CD8-positive, alpha-beta memory T cell (primary cell): ENCODE results near the gene CDK9. TPM values are rescaled to one million over a fixed set of nuclear protein-coding genes. Genes with fewer than 3 reads are reported as not detected.

Experiments used
- CTCF ChIA-PET: fragments of 350-600 bp; sonication (Branson Sonifier 250); formaldehyde crosslinking; loops from one replicate; lab custom pipeline; 2021; ENCODE audit warnings: antibody characterized with exemption; lab: Charles Lee
- POLR2A ChIA-PET: fragments of 350-600 bp; sonication (Branson Sonifier 250); formaldehyde crosslinking; loops from one replicate; lab custom pipeline; 2021; ENCODE audit warnings: antibody characterized with exemption; lab: Charles Lee
- DNase-seq, 5 donors: peaks; one replicate each; pipeline versions ENCODE4 v3.0.0 to v3.0.0-alpha.2; 2020 to 2022; ENCODE audit warnings: mixed read lengths in 1 of 5
- H3K27ac ChIP-seq: one replicate; pipeline ENCODE4 v1.7.0; 2013; ENCODE audit warnings: low read depth, mild to moderate bottlenecking, low read length, moderate library complexity
- H3K27me3 ChIP-seq: 2 replicates; pipeline ENCODE4 v1.7.0; 2013; ENCODE audit warnings: low read length, mild to moderate bottlenecking; ENCODE audit not compliant: insufficient read depth, poor library complexity, severe bottlenecking
- H3K36me3 ChIP-seq: 2 replicates; pipeline ENCODE4 v1.7.0; 2013; ENCODE audit warnings: mild to moderate bottlenecking, low read length, moderate library complexity; ENCODE audit not compliant: insufficient read depth
- H3K4me1 ChIP-seq: 2 replicates; pipeline ENCODE4 v1.7.0; 2013; ENCODE audit warnings: mild to moderate bottlenecking, low read length, moderate library complexity; ENCODE audit not compliant: insufficient read depth
- H3K4me3 ChIP-seq: 2 replicates; pipeline ENCODE4 v1.7.0; 2013; ENCODE audit warnings: mild to moderate bottlenecking, low read length
- H3K9me3 ChIP-seq: 2 replicates; pipeline ENCODE4 v1.7.0; 2013; ENCODE audit warnings: mild to moderate bottlenecking, low read length
- H3K27ac Mint-ChIP-seq, 8 donors: one replicate each; pipeline ENCODE4 v1.8.0; 2020 to 2021; ENCODE audit warnings: mixed read lengths in 8 of 8, mild to moderate bottlenecking in 6 of 8, inconsistent platforms in 3 of 8, moderate library complexity in 3 of 8
- H3K27me3 Mint-ChIP-seq, 2 donors: one replicate each; pipeline ENCODE4 v1.8.0; 2020 to 2021; ENCODE audit warnings: mixed read lengths in 2 of 2, mild to moderate bottlenecking in 1 of 2, moderate library complexity in 1 of 2
- H3K36me3 Mint-ChIP-seq, 3 donors: one replicate each; pipeline ENCODE4 v1.8.0; 2020 to 2021; ENCODE audit warnings: mixed read lengths in 3 of 3, inconsistent platforms in 1 of 3, mild to moderate bottlenecking in 1 of 3
- H3K4me1 Mint-ChIP-seq, 3 donors: one replicate each; pipeline ENCODE4 v1.8.0; 2020 to 2021; ENCODE audit warnings: mixed read lengths in 3 of 3, inconsistent platforms in 1 of 3, mild to moderate bottlenecking in 1 of 3
- H3K4me3 Mint-ChIP-seq, 7 donors: one replicate each; pipeline ENCODE4 v1.8.0; 2020 to 2021; ENCODE audit warnings: mixed read lengths in 7 of 7, mild to moderate bottlenecking in 6 of 7, moderate library complexity in 4 of 7, inconsistent platforms in 2 of 7
- H3K9me3 Mint-ChIP-seq, 5 donors: one replicate each; pipeline ENCODE4 v1.8.0; 2020 to 2022; ENCODE audit warnings: mixed read lengths in 5 of 5, mild to moderate bottlenecking in 3 of 5, moderate library complexity in 2 of 5, inconsistent platforms in 1 of 5
- polyA plus RNA-seq: library from polyadenylated mRNA; unstranded; fragments of 300-500 nt; fragmentation: Illumina TruSeq; gene quantifications from one replicate; pipeline ENCODE4 v1.2.3, GENCODE V29; 2021
- total RNA-seq, 2 experiments: library from RNA; stranded (reverse); gene quantifications; one replicate each; pipeline ENCODE4 v1.2.3, GENCODE V29; 2021

The CDK9 gene
- total and polyA plus RNA-seq, 3 experiments from 2014 or later: 72.3 to 111 (median 108) TPM

DNA sequence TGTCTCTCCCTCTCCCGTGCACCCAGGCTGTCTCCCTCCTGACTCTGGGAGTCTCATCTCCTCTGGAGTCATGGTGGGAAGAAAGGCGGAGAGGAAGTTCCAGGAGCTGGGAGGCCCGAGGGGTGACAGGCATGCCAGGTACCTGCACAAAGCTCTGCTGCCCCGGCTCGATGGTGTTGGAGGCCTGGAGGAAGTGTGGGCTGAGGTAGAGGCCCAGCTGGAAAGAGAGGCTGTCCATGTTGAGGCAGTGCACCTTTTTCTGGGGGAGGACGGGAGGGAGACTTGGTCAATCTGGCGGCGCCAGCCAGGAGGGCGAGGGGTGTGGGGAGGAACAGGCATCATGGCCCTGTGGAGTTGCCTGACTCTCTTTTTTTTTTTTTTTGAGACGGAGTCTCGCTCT is 32.7 kb downstream of the CDK9 start:
- no peak for DNase-seq
- no peaks in the 10 kb centered on the region for H3K4me1 ChIP-seq
- ChIA-PET POLR2A (interaction anchor here (0.7 to 0.8 kb wide), 2 partner anchors 22 to 87 kb away, joined by 3 read pairs; no protein-coding TSS in a partner anchor), CTCF (no interaction called here)
- Mint-ChIP-seq H3K27me3 (peaks cover 0 to 1% of the 10 kb centered on the region in 2 donors), H3K27ac (peak overlapping the region in 3 of 8 donors; percentile 21 to 36 (median 33)), H3K9me3 (no peaks in the 10 kb centered on the region), H3K4me3 (no peak overlapping the region), H3K36me3 (peaks cover 0 to 51% (median 2%) of the 10 kb centered on the region in 3 donors), H3K4me1 (no peaks in the 10 kb centered on the region)
- H3K27me3 ChIP-seq: no peaks in the 10 kb centered on the region
- no peak overlapping the region for H3K4me3 ChIP-seq
- H3K27ac ChIP-seq: no peak overlapping the region
- H3K9me3 ChIP-seq: no peaks in the 10 kb centered on the region
- H3K36me3 ChIP-seq: peaks cover 7% of the 10 kb centered on the region

DNA sequence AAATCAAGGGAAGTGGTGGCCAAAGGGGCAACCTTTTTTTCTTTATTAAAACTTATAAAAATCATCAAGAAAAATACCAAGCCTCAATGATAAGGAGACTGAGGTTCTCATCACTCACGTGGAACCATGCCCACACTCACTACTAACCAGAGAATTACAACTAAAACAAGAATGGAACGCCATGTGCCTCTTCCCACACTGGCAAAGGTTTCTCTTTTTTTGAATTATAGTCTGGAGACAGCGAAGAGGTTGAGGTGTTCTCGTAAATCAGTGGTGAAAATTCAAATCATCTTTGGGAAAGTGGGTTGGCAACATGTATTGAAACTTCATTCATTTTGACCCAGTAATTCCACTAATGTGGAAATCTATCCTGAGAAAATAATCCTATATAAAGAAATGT is 36.3 kb downstream of the CDK9 start:
- H3K4me1 ChIP-seq: no peaks in the 10 kb centered on the region
- H3K9me3 ChIP-seq: no peaks in the 10 kb centered on the region
- H3K36me3 ChIP-seq: no peaks in the 10 kb centered on the region
- Mint-ChIP-seq H3K4me1 (no peaks in the 10 kb centered on the region), H3K36me3 (peaks cover 0 to 36% (median 2%) of the 10 kb centered on the region in 3 donors), H3K4me3 (no peak overlapping the region), H3K27ac (no peak overlapping the region), H3K9me3 (no peaks in the 10 kb centered on the region), H3K27me3 (no peaks in the 10 kb centered on the region)
- no peaks in the 10 kb centered on the region for H3K27me3 ChIP-seq
- CTCF ChIA-PET: no interaction called here
- POLR2A ChIA-PET: interaction anchor here (0.6 kb wide), 1 partner anchor 95 kb away, joined by 3 read pairs; the partner anchor contains the start of gene ST6GALNAC4
- no peak overlapping the region for H3K4me3 ChIP-seq
- DNase-seq: no peak
- H3K27ac ChIP-seq: no peak overlapping the region

DNA sequence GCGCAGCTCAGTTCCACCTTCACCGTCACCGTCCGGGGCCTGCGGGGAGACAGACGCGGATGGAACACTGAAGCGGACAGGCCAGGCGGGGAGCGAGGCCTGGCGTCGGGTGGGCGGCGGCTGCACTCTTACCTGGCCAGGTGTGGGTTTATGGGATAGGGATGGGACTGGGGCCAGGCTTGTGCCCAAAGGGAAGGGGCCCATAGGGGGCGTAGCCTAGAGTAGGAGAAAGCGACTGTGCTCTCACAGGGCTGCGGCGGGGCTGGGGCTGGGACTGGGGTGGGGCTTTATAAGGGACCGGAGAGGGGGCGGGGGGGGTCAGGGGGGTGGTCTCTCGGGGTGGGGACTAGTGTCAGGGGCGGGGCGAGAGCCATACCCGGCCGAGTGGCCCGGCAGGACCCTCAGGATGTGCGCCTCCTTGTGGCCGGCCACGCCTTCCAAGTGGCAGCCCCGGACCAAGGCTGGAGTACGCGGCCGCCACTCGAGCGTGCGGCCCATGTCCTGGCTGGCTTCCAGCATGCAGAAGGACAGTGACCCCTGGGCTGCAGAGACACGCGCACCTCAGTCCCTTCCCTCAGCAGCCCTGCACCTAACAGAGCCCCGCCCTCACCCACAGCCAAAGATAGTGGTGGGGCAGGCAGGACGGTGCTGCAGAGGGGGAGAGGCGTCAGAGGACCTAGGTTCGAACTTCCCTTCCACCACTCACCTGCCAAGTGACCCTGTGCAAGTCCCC is 39.7 kb downstream of the CDK9 start:
- ChIA-PET POLR2A (no interaction called here), CTCF (no interaction called here)
- DNase-seq: no peak

DNA sequence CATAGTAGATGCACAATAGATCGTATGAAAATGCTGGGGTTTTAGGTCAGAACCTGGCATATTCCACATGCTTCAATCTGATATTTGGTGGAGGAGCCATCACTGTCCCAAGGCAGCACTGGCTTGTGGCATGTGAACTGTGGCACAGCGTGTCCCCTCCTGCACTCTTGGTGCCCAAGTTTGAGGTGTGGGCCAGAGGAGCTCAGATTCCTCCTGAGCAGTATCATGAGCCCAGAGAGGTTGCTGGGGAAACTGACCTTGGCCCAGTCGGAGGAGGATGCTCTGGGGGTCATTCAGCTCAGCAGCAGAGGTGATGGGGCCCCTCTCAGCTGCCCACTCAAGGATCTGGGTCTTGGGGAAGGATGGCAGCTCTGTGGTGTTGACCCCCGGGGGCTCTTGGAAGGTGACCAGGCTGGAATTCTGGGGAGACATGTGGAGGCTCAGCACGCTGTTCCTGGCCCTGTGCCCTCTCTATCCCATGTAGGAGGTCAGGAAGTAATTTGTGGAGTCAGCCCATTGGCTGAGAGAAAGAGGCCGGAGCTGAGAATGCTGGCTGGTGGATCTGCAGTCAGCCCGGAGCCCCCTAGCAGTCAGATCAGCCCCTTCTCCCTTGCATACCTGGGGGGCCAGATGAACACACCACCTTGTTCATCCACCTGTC is 40.5 kb downstream of the CDK9 start:
- Histone ChIP-seq H3K4me1 (no peaks in the 10 kb centered on the region), H3K36me3 (no peaks in the 10 kb centered on the region), H3K4me3 (no peak overlapping the region), H3K9me3 (no peaks in the 10 kb centered on the region), H3K27ac (no peak overlapping the region), H3K27me3 (no peaks in the 10 kb centered on the region)
- Mint-ChIP-seq H3K27me3 (peaks cover 0 to 4% of the 10 kb centered on the region in 2 donors), H3K4me3 (no peak overlapping the region), H3K36me3 (peaks cover 0 to 18% (median 0%) of the 10 kb centered on the region in 3 donors), H3K27ac (peak overlapping the region in 3 of 8 donors; percentile 22 to 59 (median 38)), H3K4me1 (peaks cover 0 to 3% (median 0%) of the 10 kb centered on the region in 3 donors), H3K9me3 (no peaks in the 10 kb centered on the region)
- ChIA-PET CTCF (no interaction called here), POLR2A (interaction anchor here (0.6 kb wide), 1 partner anchor 33 kb away, joined by 4 read pairs; no protein-coding TSS in a partner anchor)
- DNase-seq: no peak

More for the DNA sequence above, 39.7 kb downstream of the CDK9 start:
- Mint-ChIP-seq H3K4me1 (no peaks in the 10 kb centered on the region), H3K27me3 (peaks cover 0 to 2% of the 10 kb centered on the region in 2 donors), H3K9me3 (no peaks in the 10 kb centered on the region), H3K27ac (peak overlapping the region in 2 of 8 donors; percentile 43 to 65), H3K4me3 (no peak overlapping the region), H3K36me3 (peaks cover 0 to 22% (median 0%) of the 10 kb centered on the region in 3 donors)
- Histone ChIP-seq H3K36me3 (no peaks in the 10 kb centered on the region), H3K9me3 (no peaks in the 10 kb centered on the region), H3K4me1 (no peaks in the 10 kb centered on the region), H3K4me3 (no peak overlapping the region), H3K27ac (no peak overlapping the region), H3K27me3 (no peaks in the 10 kb centered on the region)

DNA sequence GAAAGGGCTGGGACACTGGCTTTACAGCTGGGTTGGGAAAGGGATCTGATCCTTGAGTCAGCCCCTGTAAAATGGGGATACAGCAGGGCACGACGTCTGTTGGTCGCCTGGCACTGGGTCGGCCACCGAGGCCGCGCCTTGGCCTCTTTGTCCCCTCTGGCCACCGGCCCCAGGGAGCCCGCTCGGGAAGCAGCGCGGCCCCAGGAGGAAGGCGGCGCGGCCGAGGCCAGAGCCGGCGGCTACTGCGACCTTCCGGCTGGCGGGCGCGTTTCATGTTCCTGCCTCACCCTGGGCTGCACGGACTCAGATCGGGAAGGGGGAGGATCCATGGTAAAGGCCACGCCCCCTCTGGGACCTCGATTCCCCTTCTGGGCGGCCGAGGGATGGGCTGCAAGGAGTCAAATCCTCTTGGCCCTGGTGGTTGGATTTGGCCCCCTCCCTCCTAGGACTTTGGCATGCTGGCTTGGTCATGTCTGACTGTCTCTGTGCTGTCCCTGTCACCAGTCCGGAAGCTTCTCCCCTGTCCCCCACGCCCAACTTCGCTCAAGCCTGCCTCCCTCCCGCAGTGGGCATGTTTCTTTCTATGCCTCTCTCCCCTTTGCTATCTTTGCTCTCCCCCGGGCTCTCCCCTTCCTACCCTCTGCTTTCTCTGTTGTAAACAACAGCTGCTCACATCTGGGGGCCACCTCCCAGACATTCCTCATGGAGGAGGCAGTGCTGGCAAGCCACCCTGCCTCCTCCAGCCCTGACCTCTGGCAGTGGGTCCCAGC is 42.6 kb downstream of the CDK9 start:
- POLR2A ChIA-PET: interaction anchor here (1.3 kb wide), 1 partner anchor 34 kb away, joined by 3 read pairs; no protein-coding TSS in a partner anchor
- Histone ChIP-seq H3K36me3 (no peaks in the 10 kb centered on the region), H3K4me3 (no peak overlapping the region), H3K27ac (peak overlapping the region; percentile 61), H3K4me1 (peaks cover 7% of the 10 kb centered on the region), H3K9me3 (no peaks in the 10 kb centered on the region), H3K27me3 (no peaks in the 10 kb centered on the region)
- H3K27ac Mint-ChIP-seq: no peak overlapping the region
- H3K27me3 Mint-ChIP-seq: peaks cover 0 to 4% of the 10 kb centered on the region in 2 donors
- peaks cover 0 to 18% (median 0%) of the 10 kb centered on the region in 3 donors for H3K36me3 Mint-ChIP-seq
- no peaks in the 10 kb centered on the region for H3K9me3 Mint-ChIP-seq
- H3K4me1 Mint-ChIP-seq: peaks cover 4 to 11% (median 5%) of the 10 kb centered on the region in 3 donors
- CTCF ChIA-PET: no interaction called here
- no peak for DNase-seq
- no peak overlapping the region for H3K4me3 Mint-ChIP-seq

DNA sequence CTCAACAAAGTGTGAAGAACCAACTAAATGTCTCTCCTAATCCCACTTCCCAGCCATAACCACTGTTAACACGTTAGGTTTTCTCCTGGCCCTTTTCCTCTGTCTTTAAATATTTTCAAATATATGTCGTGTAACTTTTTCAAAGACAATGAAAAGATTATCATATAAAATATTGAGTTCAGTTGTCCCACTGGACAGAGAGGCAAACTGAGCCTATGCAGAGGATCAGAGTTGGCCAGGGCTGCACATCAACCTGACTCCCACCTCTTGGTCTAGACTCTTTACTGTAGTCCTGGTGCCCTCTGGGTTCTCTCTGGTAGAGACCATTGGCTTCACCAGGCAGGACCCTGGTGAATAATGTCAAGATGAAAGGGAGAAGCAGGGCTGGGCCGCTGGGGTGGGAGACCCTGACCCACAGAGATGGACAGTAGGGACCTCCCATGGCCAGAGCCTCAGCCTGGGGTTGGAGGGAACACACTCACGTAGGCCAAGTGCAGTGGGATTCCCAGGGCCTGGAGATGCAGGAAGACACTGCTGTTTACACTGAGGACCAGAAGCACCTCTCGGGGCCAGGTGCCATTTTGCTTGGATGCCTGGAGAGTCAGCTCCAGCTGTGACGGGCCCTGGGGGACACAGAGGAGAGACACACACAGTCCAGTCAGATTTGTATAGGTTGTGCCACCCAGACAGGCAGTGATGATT is 43.5 kb downstream of the CDK9 start:
- peaks cover 0 to 14% (median 0%) of the 10 kb centered on the region in 3 donors for H3K36me3 Mint-ChIP-seq
- ChIA-PET CTCF (no interaction called here), POLR2A (no interaction called here)
- no peaks in the 10 kb centered on the region for H3K36me3 ChIP-seq
- H3K27me3 ChIP-seq: no peaks in the 10 kb centered on the region
- peaks cover 0 to 4% of the 10 kb centered on the region in 2 donors for H3K27me3 Mint-ChIP-seq
- no peak for DNase-seq
- peaks cover 4 to 14% (median 5%) of the 10 kb centered on the region in 3 donors for H3K4me1 Mint-ChIP-seq
- no peak overlapping the region for H3K4me3 ChIP-seq
- H3K4me3 Mint-ChIP-seq: no peak overlapping the region
- peaks cover 7% of the 10 kb centered on the region for H3K4me1 ChIP-seq
- no peaks in the 10 kb centered on the region for H3K9me3 Mint-ChIP-seq
- peak overlapping the region in 5 of 8 donors; percentile 4 to 86 (median 66) for H3K27ac Mint-ChIP-seq
- H3K27ac ChIP-seq: peak overlapping the region; percentile 61
- no peaks in the 10 kb centered on the region for H3K9me3 ChIP-seq

DNA sequence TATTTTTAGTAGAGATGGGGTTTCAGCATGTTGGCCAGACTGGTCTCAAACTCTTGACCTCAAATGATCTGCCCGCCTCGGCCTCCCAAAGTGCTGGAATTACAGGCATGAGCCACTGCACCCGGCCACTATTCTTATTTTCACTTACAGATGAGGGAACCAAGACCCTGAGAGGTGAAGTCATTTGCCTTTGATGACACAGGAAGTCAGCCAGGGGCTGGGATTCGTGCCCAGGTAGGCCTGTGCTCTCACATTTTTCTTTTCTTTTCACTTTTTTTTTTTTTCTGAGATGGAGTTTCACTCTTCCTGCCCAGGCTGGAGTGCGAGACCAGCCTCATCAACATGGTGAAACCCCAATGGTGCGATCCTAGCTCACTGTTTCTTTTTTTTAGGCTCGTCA is 46.4 kb downstream of the CDK9 start:
- ChIA-PET CTCF (no interaction called here), POLR2A (no interaction called here)
- H3K9me3 Mint-ChIP-seq: no peaks in the 10 kb centered on the region
- H3K27me3 ChIP-seq: no peaks in the 10 kb centered on the region
- H3K36me3 Mint-ChIP-seq: peaks cover 0 to 5% (median 0%) of the 10 kb centered on the region in 3 donors
- peaks cover 7% of the 10 kb centered on the region for H3K4me1 ChIP-seq
- peak in 1 of 5 donors; percentile 37 for DNase-seq
- H3K4me3 Mint-ChIP-seq: peak overlapping the region in 1 of 7 donors; percentile 28
- H3K4me3 ChIP-seq: no peak overlapping the region
- no peak overlapping the region for H3K27ac ChIP-seq
- peaks cover 4 to 14% (median 5%) of the 10 kb centered on the region in 3 donors for H3K4me1 Mint-ChIP-seq
- no peaks in the 10 kb centered on the region for H3K36me3 ChIP-seq
- H3K27me3 Mint-ChIP-seq: peaks cover 0 to 4% of the 10 kb centered on the region in 2 donors
- no peaks in the 10 kb centered on the region for H3K9me3 ChIP-seq
- H3K27ac Mint-ChIP-seq: peak overlapping the region in 5 of 8 donors; percentile 57 to 85 (median 78)
